ENCODE measurements around the gene RCBTB2. TPM values are rescaled to one million over a fixed set of nuclear protein-coding genes. Genes with fewer than 3 reads are reported as not detected.

Gene RCBTB2
- total RNA-seq, 1 donor from 2014 or later = 1.8 TPM

DNA sequence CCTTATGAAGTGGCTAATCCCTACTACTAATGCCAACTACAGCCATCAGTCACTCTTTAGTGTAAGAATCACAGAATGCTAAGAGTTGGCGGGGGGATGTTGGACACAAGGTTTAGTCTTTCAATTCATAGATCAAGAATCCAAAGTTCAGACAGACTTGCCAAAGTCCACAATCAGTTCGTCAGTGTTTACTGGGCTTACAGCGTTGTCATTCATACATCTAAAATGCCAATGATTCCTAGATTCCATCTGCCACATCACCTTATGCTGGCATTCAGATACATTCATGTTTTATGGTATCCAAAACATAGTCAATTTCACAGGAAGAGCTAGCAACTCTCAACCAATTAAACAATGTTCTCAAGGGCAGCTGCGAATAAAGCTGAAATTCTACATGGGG, 18.1 kb downstream of the RCBTB2 start:
- DNase-seq (ENCODE audit: low read depth) (no peak), FAIRE-seq (no peak)
- Histone ChIP-seq H3K4me3 (ENCODE audit: low read depth, low read length) (no peak overlapping the region), H3K36me3 (ENCODE audit: control insufficient read depth, insufficient read depth, low read length) (no peaks in the 10 kb centered on the region), H3K27me3 (ENCODE audit: control insufficient read depth, insufficient read depth, low read length) (no peaks in the 10 kb centered on the region)
- TF ChIP-seq CTCF (IDR thresholded peaks at IDR 0.05; ENCODE audit: insufficient read depth, low read length, severe bottlenecking) = no peak

DNA sequence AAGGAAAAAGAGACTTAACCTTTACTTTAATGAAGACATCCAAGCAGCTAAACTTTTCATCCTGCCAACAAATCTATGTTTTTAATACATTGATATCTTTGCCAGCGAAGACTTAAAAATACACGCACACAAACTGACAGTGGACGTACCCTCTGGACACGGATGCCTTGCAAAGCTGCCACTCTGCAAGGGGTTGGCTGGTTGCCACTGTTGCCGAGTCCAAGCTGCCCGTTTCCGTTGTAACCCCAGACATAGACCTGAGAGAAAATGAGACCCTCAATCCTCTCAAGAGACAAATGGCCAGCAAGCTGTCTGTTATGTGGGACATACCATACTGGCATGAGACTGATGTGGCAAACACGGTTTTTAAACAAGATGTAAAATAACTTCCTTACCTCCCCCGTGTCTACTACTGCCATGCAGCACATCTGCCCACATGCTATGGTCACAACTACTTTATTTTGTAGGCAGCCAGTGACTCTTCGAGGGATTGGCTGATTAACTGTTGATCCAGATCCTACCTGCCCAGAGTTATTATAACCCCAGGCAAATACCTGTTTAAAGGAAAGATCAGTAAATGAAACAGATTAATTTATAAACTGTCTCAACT, 21.2 kb downstream of the RCBTB2 start:
- no peaks in the 10 kb centered on the region for H3K27me3 ChIP-seq (ENCODE audit: control insufficient read depth, insufficient read depth, low read length)
- no peak for DNase-seq (ENCODE audit: low read depth)
- TF ChIP-seq CTCF (IDR thresholded peaks at IDR 0.05; ENCODE audit: insufficient read depth, low read length, severe bottlenecking) = no peak
- H3K36me3 ChIP-seq (ENCODE audit: control insufficient read depth, insufficient read depth, low read length) = no peaks in the 10 kb centered on the region
- no peak overlapping the region for H3K4me3 ChIP-seq (ENCODE audit: low read depth, low read length)
- FAIRE-seq = no peak

- TF ChIP-seq CTCF (IDR thresholded peaks at IDR 0.05; ENCODE audit: insufficient read depth, low read length, severe bottlenecking) = no peak
- H3K36me3 ChIP-seq (ENCODE audit: control insufficient read depth, insufficient read depth, low read length) = no peaks in the 10 kb centered on the region
- no peak for FAIRE-seq
- DNase-seq (ENCODE audit: low read depth) = no peak
- no peak overlapping the region for H3K4me3 ChIP-seq (ENCODE audit: low read depth, low read length)
- no peaks in the 10 kb centered on the region for H3K27me3 ChIP-seq (ENCODE audit: control insufficient read depth, insufficient read depth, low read length)
Observed at GRCh38 chr13:48510698-48511097, 22.2 kb downstream of the RCBTB2 start.

- Histone ChIP-seq H3K36me3 (ENCODE audit: control insufficient read depth, insufficient read depth, low read length) (no peaks in the 10 kb centered on the region), H3K27me3 (ENCODE audit: control insufficient read depth, insufficient read depth, low read length) (no peaks in the 10 kb centered on the region), H3K4me3 (ENCODE audit: low read depth, low read length) (no peak overlapping the region)
- peak; percentile 92 for FAIRE-seq
- DNase-seq (ENCODE audit: low read depth) = peak; percentile 98
- no peak for TF ChIP-seq CTCF (IDR thresholded peaks at IDR 0.05; ENCODE audit: insufficient read depth, low read length, severe bottlenecking)
Observed at GRCh38 chr13:48508011-48508410, 24.9 kb downstream of the RCBTB2 start.

- Histone ChIP-seq H3K27me3 (ENCODE audit: control insufficient read depth, insufficient read depth, low read length) (no peaks in the 10 kb centered on the region), H3K4me3 (ENCODE audit: low read depth, low read length) (no peak overlapping the region), H3K36me3 (ENCODE audit: control insufficient read depth, insufficient read depth, low read length) (no peaks in the 10 kb centered on the region)
- TF ChIP-seq CTCF (IDR thresholded peaks at IDR 0.05; ENCODE audit: insufficient read depth, low read length, severe bottlenecking) = no peak
- DNase-seq (ENCODE audit: low read depth) = peak; percentile 40
- FAIRE-seq = no peak
Observed at GRCh38 chr13:48507021-48507420, 25.9 kb downstream of the RCBTB2 start.

DNA sequence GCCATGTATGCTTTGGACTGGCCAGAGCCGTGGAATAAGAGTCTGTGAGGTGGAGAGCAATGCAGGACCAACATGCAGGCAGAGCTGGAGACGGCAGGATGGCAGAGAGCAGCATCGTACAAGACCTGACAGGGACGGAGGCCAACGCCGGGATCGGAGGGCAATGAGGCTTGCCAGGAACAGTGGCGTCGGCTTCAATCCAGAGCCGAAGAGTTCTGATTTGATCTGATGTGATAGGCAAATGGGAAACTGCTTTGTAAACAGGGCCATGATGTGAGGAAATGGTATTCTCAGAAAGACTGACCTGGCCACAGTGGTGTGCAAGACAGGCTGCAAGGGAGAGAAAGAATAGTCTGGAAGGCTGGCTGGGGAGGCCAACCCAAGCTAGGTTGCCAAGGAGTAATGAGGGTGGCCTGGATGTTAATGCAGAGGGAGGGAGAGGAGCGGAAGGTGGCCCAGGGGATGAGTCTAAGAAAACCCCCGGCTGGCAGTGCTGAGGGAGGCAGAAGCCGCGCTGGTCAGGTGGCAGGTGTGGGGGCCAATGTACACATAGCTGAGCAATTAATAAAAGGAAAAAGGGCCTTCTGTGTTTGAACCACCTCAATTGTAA, 26.7 kb downstream of the RCBTB2 start:
- FAIRE-seq (no peak), DNase-seq (ENCODE audit: low read depth) (no peak)
- no peaks in the 10 kb centered on the region for H3K36me3 ChIP-seq (ENCODE audit: control insufficient read depth, insufficient read depth, low read length)
- H3K4me3 ChIP-seq (ENCODE audit: low read depth, low read length) = no peak overlapping the region
- no peaks in the 10 kb centered on the region for H3K27me3 ChIP-seq (ENCODE audit: control insufficient read depth, insufficient read depth, low read length)
- no peak for TF ChIP-seq CTCF (IDR thresholded peaks at IDR 0.05; ENCODE audit: insufficient read depth, low read length, severe bottlenecking)

All from bronchial epithelial cell (primary cell).